ENCODE results near the gene BRAF.
"Not testable (repeated sequence)": the region's sequence is repeated elsewhere in the genome, so short reads cannot be mapped to it uniquely, and the experiment has no call there.

Gene BRAF

DNA sequence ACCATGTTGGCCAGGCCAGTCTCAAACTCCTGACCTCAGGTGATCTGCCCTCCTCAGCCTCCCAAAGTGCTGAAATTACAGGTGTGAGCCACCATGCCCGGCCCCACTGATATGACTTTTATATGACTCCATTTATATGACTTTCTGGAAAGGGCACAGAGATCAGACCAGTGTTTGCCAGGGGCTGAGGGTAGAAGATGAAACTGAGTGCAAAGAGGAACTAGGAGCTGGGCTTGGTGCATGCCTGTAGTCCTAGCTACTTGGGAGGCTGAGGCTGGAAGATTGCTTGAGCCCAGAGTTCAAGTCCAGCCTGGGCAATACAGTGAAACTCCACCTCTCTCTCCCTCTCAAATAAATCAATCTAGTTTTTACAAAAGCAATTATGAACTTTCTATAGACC is 7.5 kb downstream of the BRAF start:
- in situ Hi-C loops (cut with HindIII; ENCODE audit: low sequenced_read_pairs), result no loop called here
- no peak for DNase-seq (ENCODE audit: low read depth, low spot score)
- no peak overlapping the region for H3K4me3 ChIP-seq (ENCODE audit: low read depth, low read length)
- TF ChIP-seq, protein P1, sequence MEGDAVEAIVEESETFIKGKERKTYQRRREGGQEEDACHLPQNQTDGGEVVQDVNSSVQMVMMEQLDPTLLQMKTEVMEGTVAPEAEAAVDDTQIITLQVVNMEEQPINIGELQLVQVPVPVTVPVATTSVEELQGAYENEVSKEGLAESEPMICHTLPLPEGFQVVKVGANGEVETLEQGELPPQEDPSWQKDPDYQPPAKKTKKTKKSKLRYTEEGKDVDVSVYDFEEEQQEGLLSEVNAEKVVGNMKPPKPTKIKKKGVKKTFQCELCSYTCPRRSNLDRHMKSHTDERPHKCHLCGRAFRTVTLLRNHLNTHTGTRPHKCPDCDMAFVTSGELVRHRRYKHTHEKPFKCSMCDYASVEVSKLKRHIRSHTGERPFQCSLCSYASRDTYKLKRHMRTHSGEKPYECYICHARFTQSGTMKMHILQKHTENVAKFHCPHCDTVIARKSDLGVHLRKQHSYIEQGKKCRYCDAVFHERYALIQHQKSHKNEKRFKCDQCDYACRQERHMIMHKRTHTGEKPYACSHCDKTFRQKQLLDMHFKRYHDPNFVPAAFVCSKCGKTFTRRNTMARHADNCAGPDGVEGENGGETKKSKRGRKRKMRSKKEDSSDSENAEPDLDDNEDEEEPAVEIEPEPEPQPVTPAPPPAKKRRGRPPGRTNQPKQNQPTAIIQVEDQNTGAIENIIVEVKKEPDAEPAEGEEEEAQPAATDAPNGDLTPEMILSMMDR (IDR thresholded peaks at IDR 0.05; ENCODE audit: low read depth, low read length), result no peak

GRCh38 chr7:140915935-140916555 is 8.7 kb downstream of the BRAF start:
- TF ChIP-seq, protein P1 (IDR thresholded peaks at IDR 0.05; ENCODE audit: low read depth, low read length), result no peak
- no peak for DNase-seq (ENCODE audit: low read depth, low spot score)
- H3K4me3 ChIP-seq (ENCODE audit: low read depth, low read length), result no peak overlapping the region
- in situ Hi-C loops (cut with HindIII; ENCODE audit: low sequenced_read_pairs), result no loop called here

GRCh38 chr7:140914083-140914482 is 10.6 kb downstream of the BRAF start:
- DNase-seq (ENCODE audit: low read depth, low spot score), result no peak
- no peak overlapping the region for H3K4me3 ChIP-seq (ENCODE audit: low read depth, low read length)
- TF ChIP-seq, protein P1 (IDR thresholded peaks at IDR 0.05; ENCODE audit: low read depth, low read length), result no peak
- in situ Hi-C loops (cut with HindIII; ENCODE audit: low sequenced_read_pairs), result no loop called here

DNA sequence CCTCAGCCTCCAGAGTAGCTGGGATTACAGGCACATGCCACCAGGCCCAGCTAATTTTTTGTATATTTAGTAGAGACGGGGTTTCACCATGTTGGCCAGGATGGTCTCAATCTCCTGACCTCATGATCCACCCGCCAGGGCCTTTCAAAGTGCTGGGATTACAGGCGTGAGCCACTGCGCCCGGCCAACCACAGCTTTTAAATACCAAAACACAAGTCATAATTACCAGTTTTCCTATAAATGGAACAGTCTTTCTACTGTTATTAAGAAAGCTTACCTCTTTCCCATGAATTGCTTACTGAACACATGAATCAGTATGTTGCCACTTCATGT is 11.2 kb downstream of the BRAF start:
- DNase-seq (ENCODE audit: low read depth, low spot score); in situ Hi-C loops (cut with HindIII; ENCODE audit: low sequenced_read_pairs); H3K4me3 ChIP-seq (ENCODE audit: low read depth, low read length): not testable (repeated sequence)

- in situ Hi-C loops (cut with HindIII; ENCODE audit: low sequenced_read_pairs), result no loop called here
- no peak for DNase-seq (ENCODE audit: low read depth, low spot score)
- TF ChIP-seq, protein P1 (IDR thresholded peaks at IDR 0.05; ENCODE audit: low read depth, low read length), result no peak
- H3K4me3 ChIP-seq (ENCODE audit: low read depth, low read length), result no peak overlapping the region
Observed at GRCh38 chr7:140911746-140912145, 13.0 kb downstream of the BRAF start.

GRCh38 chr7:140909476-140910161 is 15.1 kb downstream of the BRAF start:
- H3K4me3 ChIP-seq (ENCODE audit: low read depth, low read length), result no peak overlapping the region
- TF ChIP-seq, protein P1 (IDR thresholded peaks at IDR 0.05; ENCODE audit: low read depth, low read length), result no peak
- in situ Hi-C loops (cut with HindIII; ENCODE audit: low sequenced_read_pairs), result no loop called here
- no peak for DNase-seq (ENCODE audit: low read depth, low spot score)

- no peak overlapping the region for H3K4me3 ChIP-seq (ENCODE audit: low read depth, low read length)
- TF ChIP-seq, protein P1 (IDR thresholded peaks at IDR 0.05; ENCODE audit: low read depth, low read length), result no peak
- in situ Hi-C loops (cut with HindIII; ENCODE audit: low sequenced_read_pairs), result no loop called here
- DNase-seq (ENCODE audit: low read depth, low spot score), result no peak
Observed at GRCh38 chr7:140908361-140908760, 16.4 kb downstream of the BRAF start.
